ENCODE data around the gene KCNN3. TPM values are rescaled to one million over a fixed set of nuclear protein-coding genes. Genes with fewer than 3 reads are reported as not detected.
A peak's percentile ranks its signal among the peaks of the same experiment; 100 is the strongest.

Gene KCNN3
- total and polyA plus RNA-seq, 7 donors = 0.23 to 27.7 (median 9.4) TPM

DNA sequence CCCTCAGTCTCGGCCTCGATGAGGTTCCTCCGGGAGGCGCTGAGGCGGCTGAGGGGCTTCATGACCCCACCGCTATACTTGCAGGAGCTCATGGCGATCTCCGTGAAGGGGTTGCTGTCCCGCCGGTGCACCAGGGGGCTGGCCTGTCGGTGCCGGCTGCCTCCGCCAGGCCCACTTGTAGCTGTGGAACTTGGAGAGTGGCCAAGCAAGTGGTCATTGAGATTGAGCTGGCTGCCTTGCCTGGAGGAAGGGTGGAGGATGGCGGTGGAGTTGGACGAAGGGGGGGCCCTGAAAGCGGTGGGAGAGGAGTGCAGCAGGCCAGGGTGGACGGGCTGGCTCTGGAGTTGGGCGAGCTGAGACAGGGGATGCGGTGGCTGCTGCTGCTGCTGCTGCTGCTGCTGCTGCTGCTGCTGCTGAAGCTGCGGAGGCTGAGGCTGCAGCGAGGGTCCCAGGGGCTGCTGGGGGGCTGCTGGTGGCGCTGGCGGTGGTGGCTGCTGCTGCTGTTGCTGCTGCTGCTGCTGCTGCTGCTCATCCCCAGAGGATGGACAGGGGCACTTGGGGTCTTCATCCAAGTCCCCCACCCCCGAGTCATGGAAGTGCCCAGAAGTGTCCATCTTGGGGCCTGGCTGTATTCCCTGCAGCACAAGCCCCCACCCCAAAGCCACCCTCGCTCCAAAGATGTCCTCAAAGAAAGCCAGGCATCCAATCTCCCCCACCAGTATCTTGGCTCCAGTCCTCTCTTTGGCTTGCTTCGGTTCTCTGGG, 548 bp downstream of the KCNN3 start:
- H3K9me3 ChIP-seq = no peaks in the 10 kb centered on the region
- peak; percentile 81 for DNase-seq
- 37 to 60% methylated on average over 26 of the region's 26 CpGs for WGBS, 2 donors
- peaks cover 0 to 39% (median 28%) of the 10 kb centered on the region in 4 donors for H3K4me1 ChIP-seq
- peaks cover 0 to 27% (median 25%) of the 10 kb centered on the region in 3 donors for H3K27me3 ChIP-seq
- no peaks in the 10 kb centered on the region for H3K36me3 ChIP-seq
- H3K27ac ChIP-seq = peak overlapping the region; percentile 27 to 59 (median 50)
- intact Hi-C loops (cut with DNase I) = loop anchor here (2.0 kb wide), 1 partner anchor 311 kb away; the partner anchor contains the start of gene UBE2Q1
- H3K4me3 ChIP-seq = peak overlapping the region; percentile 34 to 50 (median 45)
- no peak for TF ChIP-seq CTCF (IDR thresholded peaks at IDR 0.05)
- TF ChIP-seq EP300 (IDR thresholded peaks at IDR 0.05) = no peak

GRCh38 chr1:154867841-154868605, 2.1 kb downstream of the KCNN3 start:
- H3K27me3 ChIP-seq = peaks cover 0 to 27% (median 25%) of the 10 kb centered on the region in 3 donors
- intact Hi-C loops (cut with DNase I) = no loop called here
- DNase-seq = no peak
- peak overlapping the region; percentile 8 to 59 (median 50) for H3K27ac ChIP-seq
- H3K36me3 ChIP-seq = no peaks in the 10 kb centered on the region
- WGBS, 2 donors = 22 to 59% methylated on average over 19 of the region's 19 CpGs
- TF ChIP-seq EP300 (IDR thresholded peaks at IDR 0.05) = no peak
- TF ChIP-seq CTCF (IDR thresholded peaks at IDR 0.05) = no peak
- no peak for TF ChIP-seq POLR2A (IDR thresholded peaks at IDR 0.05)
- TF ChIP-seq POLR2AphosphoS5 (IDR thresholded peaks at IDR 0.05) = no peak
- H3K9me3 ChIP-seq = no peaks in the 10 kb centered on the region
- peaks cover 0 to 39% (median 28%) of the 10 kb centered on the region in 4 donors for H3K4me1 ChIP-seq
- H3K4me3 ChIP-seq = peak overlapping the region; percentile 34 to 50 (median 45)

- Histone ChIP-seq H3K36me3 (no peaks in the 10 kb centered on the region), H3K9me3 (no peaks in the 10 kb centered on the region), H3K4me3 (peak overlapping the region; percentile 34 to 50 (median 45)), H3K27ac (peak overlapping the region in 3 of 4 donors; percentile 49 to 59 (median 52)), H3K4me1 (peaks cover 0 to 39% (median 28%) of the 10 kb centered on the region in 4 donors), H3K27me3 (peaks cover 0 to 27% (median 25%) of the 10 kb centered on the region in 3 donors)
- no peak for TF ChIP-seq CTCF (IDR thresholded peaks at IDR 0.05)
- no peak for TF ChIP-seq POLR2A (IDR thresholded peaks at IDR 0.05)
- no peak for TF ChIP-seq EP300 (IDR thresholded peaks at IDR 0.05)
- peak in 1 of 4 donors; percentile 47 for TF ChIP-seq POLR2AphosphoS5 (IDR thresholded peaks at IDR 0.05)
- intact Hi-C loops (cut with DNase I) = no loop called here
- no peak for DNase-seq
- WGBS, 2 donors = 28 to 33% methylated on average over 25 of the region's 25 CpGs
Measured at GRCh38 chr1:154867064-154867825, 2.8 kb downstream of the KCNN3 start.

- H3K27ac ChIP-seq = peak overlapping the region in 3 of 4 donors; percentile 49 to 59 (median 52)
- peak overlapping the region; percentile 34 to 50 (median 45) for H3K4me3 ChIP-seq
- intact Hi-C loops (cut with DNase I) = no loop called here
- DNase-seq = no peak
- 78 to 85% methylated on average over 14 of the region's 14 CpGs for WGBS, 2 donors
- peaks cover 0 to 39% (median 28%) of the 10 kb centered on the region in 4 donors for H3K4me1 ChIP-seq
- no peaks in the 10 kb centered on the region for H3K9me3 ChIP-seq
- H3K36me3 ChIP-seq = no peaks in the 10 kb centered on the region
- TF ChIP-seq POLR2AphosphoS5 (IDR thresholded peaks at IDR 0.05) (no peak), EP300 (IDR thresholded peaks at IDR 0.05) (no peak), CTCF (IDR thresholded peaks at IDR 0.05) (no peak), POLR2A (IDR thresholded peaks at IDR 0.05) (no peak)
- H3K27me3 ChIP-seq = peaks cover 0 to 25% (median 23%) of the 10 kb centered on the region in 3 donors
Measured at GRCh38 chr1:154866257-154867063, 3.6 kb downstream of the KCNN3 start.
